Measurements from ENCODE around the gene NAA15.
"Not testable (repeated sequence)": the region's sequence is repeated elsewhere in the genome, so short reads cannot be mapped to it uniquely, and the experiment has no call there.

NAA15 gene

GRCh38 chr4:139300431-139301112 lies 733 bp upstream of the NAA15 start:
- FAIRE-seq: no peak
- TF ChIP-seq TAF1 (IDR thresholded peaks at IDR 0.05; ENCODE audit: borderline replicate concordance, low read depth, low read length): no peak
- no peak for TF ChIP-seq POLR2A (IDR thresholded peaks at IDR 0.05; ENCODE audit: low read depth, low read length)
- no peak for TF ChIP-seq POLR2AphosphoS5 (IDR thresholded peaks at IDR 0.05; ENCODE audit: low read depth, low read length)
- no peak for DNase-seq (ENCODE audit: insufficient read length)

- FAIRE-seq: peak; percentile 46
- TF ChIP-seq TAF1 (IDR thresholded peaks at IDR 0.05; ENCODE audit: borderline replicate concordance, low read depth, low read length): no peak
- no peak for TF ChIP-seq POLR2AphosphoS5 (IDR thresholded peaks at IDR 0.05; ENCODE audit: low read depth, low read length)
- no peak for TF ChIP-seq POLR2A (IDR thresholded peaks at IDR 0.05; ENCODE audit: low read depth, low read length)
- DNase-seq (ENCODE audit: insufficient read length): peak; percentile 36
Observed at GRCh38 chr4:139301821-139302611, 711 bp downstream of the NAA15 start, which contains the start of gene NDUFC1. Gene NDUFC1, minus strand, starts transcription at chr4:139302477. Its CDS starts 6,679 bp downstream, at chr4:139295798.

DNA sequence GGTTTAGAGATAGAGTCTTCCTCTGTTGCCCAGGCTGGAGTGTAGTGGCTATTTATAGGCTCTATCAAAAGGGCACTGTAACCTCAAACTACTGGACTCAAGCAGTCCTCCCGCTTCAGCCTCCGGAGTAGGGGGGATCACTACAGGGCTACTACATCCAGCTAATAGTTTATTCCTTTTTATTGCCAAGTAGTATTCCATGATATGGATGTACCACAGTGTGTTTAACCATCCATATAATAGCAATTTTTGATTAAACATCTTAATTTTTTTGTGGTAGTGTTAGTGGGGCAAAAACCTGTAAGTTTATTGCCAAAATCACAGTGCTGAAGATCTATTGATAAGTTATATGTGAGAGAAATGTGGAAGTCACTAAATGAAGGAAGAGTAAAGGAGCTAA lies 3.6 kb downstream of the NAA15 start:
- DNase-seq (ENCODE audit: insufficient read length): no peak
- no peak for TF ChIP-seq TAF1 (IDR thresholded peaks at IDR 0.05; ENCODE audit: borderline replicate concordance, low read depth, low read length)
- TF ChIP-seq POLR2A (IDR thresholded peaks at IDR 0.05; ENCODE audit: low read depth, low read length): no peak
- FAIRE-seq: no peak

DNA sequence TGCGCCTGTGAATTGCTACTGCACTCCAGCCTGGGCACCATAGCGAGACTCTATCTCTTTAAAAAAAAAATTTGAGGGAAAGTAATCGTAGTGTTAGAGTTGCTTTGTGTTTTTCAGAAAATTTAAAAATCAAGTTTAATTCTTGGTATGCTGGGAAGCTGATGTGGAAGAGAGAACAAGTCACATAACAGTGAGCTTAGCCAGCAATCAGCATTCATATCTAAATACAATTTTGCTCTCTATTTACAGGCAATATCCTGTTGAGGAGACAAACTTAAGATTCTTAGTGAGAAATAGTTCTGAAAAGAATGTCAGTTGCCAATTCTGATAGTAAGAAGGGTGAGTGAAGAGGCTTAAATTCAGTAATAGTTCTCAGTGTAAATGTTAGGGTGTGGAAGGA lies 10.6 kb downstream of the NAA15 start:
- FAIRE-seq (no peak), DNase-seq (ENCODE audit: insufficient read length) (no peak)
- TF ChIP-seq TAF1 (IDR thresholded peaks at IDR 0.05; ENCODE audit: borderline replicate concordance, low read depth, low read length): no peak
- no peak for TF ChIP-seq POLR2A (IDR thresholded peaks at IDR 0.05; ENCODE audit: low read depth, low read length)
- no peak for TF ChIP-seq POLR2AphosphoS5 (IDR thresholded peaks at IDR 0.05; ENCODE audit: low read depth, low read length)

DNA sequence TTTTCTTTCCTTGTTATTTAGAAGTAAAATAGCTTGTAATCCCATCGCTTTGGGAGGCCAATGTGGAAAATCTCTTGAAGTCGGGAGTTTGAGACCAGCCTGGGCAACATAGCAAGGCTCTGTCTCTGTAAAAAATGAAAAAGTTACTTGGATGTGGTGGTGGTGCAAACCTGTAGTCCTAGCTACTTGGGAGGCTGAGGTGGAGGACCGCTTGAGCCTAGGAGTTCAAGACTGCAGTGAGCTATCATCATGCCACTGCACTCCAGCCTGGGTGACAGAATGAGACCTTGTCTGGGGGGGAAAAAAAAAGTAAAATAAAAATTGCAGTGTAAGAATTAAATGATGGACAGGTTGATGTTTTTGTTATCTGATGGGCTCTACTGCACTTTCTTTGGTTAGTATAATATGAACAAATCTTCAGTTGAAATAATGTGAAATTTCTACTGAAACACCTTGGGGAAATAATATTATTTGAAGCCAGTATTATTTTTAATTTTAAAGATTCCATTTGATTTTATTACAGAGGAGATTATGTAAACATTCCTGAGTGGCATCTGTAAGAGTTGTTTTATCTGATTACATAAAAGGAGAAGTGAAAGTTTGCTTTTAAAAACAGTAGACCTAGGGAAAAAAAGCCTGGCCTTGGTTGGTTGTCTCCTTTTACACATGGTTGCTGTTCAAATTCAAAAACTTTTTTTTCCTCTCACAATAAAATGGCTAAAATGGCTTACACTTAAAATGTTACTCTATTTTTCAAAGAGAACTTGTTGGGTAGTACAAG lies 11.4 kb downstream of the NAA15 start:
- DNase-seq (ENCODE audit: insufficient read length) (no peak), FAIRE-seq (no peak)
- TF ChIP-seq TAF1 (IDR thresholded peaks at IDR 0.05; ENCODE audit: borderline replicate concordance, low read depth, low read length) (no peak), POLR2AphosphoS5 (IDR thresholded peaks at IDR 0.05; ENCODE audit: low read depth, low read length) (no peak), POLR2A (IDR thresholded peaks at IDR 0.05; ENCODE audit: low read depth, low read length) (no peak)

GRCh38 chr4:139313414-139313813 lies 12.1 kb downstream of the NAA15 start:
- not testable (repeated sequence) for DNase-seq (ENCODE audit: insufficient read length); FAIRE-seq

DNA sequence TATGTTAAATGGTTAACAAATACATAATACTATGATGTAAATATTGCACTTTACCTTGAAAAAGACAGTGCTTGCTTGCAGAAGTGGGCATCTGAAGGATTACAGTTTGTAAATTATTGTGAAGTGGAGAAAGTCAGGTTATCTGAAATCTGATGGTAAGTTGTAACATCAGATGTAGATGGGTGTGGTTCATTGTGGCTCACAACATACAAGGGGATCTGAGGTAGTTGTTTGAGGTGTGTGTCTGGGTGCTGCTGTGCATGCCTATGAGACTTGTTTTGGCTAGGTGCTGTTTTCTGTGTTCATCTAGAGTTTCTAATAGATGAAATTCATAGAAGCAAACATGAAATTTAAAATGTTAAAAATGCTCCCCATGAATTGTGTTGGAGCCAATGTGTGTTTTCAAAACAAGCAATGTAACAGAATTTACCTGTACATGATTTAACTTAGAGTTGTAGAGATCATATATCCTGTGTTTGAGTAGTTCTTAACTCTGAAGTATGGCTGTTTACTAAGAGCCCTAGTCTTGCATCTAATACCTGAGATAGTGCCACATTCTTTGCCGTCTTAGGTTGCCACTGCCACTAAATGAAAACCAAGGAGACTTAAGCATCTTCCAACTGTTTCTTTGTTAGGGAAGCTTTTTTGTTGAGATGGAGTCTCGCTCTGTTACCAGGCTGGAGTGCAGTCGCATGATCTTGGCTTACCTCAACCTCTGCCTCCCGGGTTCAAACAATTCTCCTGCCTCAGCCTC lies 12.9 kb downstream of the NAA15 start:
- peak; percentile 70 for FAIRE-seq
- no peak for TF ChIP-seq TAF1 (IDR thresholded peaks at IDR 0.05; ENCODE audit: borderline replicate concordance, low read depth, low read length)
- no peak for TF ChIP-seq POLR2A (IDR thresholded peaks at IDR 0.05; ENCODE audit: low read depth, low read length)
- TF ChIP-seq POLR2AphosphoS5 (IDR thresholded peaks at IDR 0.05; ENCODE audit: low read depth, low read length): no peak
- no peak for DNase-seq (ENCODE audit: insufficient read length)

- DNase-seq (ENCODE audit: insufficient read length) (no peak), FAIRE-seq (peak; percentile 77)
- TF ChIP-seq POLR2AphosphoS5 (IDR thresholded peaks at IDR 0.05; ENCODE audit: low read depth, low read length): no peak
- TF ChIP-seq POLR2A (IDR thresholded peaks at IDR 0.05; ENCODE audit: low read depth, low read length): no peak
- no peak for TF ChIP-seq TAF1 (IDR thresholded peaks at IDR 0.05; ENCODE audit: borderline replicate concordance, low read depth, low read length)
Observed at GRCh38 chr4:139315221-139315675, 13.9 kb downstream of the NAA15 start.

GRCh38 chr4:139316733-139317132 lies 15.4 kb downstream of the NAA15 start:
- DNase-seq (ENCODE audit: insufficient read length) (no peak), FAIRE-seq (no peak)
- TF ChIP-seq TAF1 (IDR thresholded peaks at IDR 0.05; ENCODE audit: borderline replicate concordance, low read depth, low read length): no peak
- no peak for TF ChIP-seq POLR2A (IDR thresholded peaks at IDR 0.05; ENCODE audit: low read depth, low read length)
- TF ChIP-seq POLR2AphosphoS5 (IDR thresholded peaks at IDR 0.05; ENCODE audit: low read depth, low read length): no peak

- DNase-seq (ENCODE audit: insufficient read length) (no peak), FAIRE-seq (no peak)
- TF ChIP-seq POLR2AphosphoS5 (IDR thresholded peaks at IDR 0.05; ENCODE audit: low read depth, low read length) (no peak), TAF1 (IDR thresholded peaks at IDR 0.05; ENCODE audit: borderline replicate concordance, low read depth, low read length) (no peak), POLR2A (IDR thresholded peaks at IDR 0.05; ENCODE audit: low read depth, low read length) (no peak)
Observed at GRCh38 chr4:139317635-139318034, 16.3 kb downstream of the NAA15 start.

DNA sequence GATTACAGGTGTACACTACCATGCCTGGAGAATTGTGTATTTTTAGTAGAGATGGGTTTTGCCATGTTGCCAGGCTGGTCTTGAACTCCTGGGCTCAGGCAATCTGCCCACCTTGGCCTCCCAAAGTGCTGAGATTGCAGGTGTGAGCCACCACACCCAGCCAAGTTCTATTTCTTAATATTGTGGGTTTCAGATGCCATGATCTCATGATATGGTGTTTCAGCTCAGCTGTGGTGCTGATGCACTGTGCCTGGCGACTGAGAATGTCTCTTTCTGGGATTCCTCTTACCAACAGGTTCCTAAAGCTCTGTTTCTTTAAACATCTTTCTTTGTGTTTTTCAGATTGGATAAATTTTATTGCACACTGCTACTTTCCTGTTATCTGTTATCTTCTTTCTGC lies 18.3 kb downstream of the NAA15 start:
- FAIRE-seq (no peak), DNase-seq (ENCODE audit: insufficient read length) (no peak)
- TF ChIP-seq POLR2AphosphoS5 (IDR thresholded peaks at IDR 0.05; ENCODE audit: low read depth, low read length): no peak
- no peak for TF ChIP-seq POLR2A (IDR thresholded peaks at IDR 0.05; ENCODE audit: low read depth, low read length)
- TF ChIP-seq TAF1 (IDR thresholded peaks at IDR 0.05; ENCODE audit: borderline replicate concordance, low read depth, low read length): no peak

- DNase-seq (ENCODE audit: insufficient read length); FAIRE-seq: not testable (repeated sequence)
Observed at GRCh38 chr4:139322070-139322469, 20.8 kb downstream of the NAA15 start.

GRCh38 chr4:139322541-139322940 lies 21.2 kb downstream of the NAA15 start:
- FAIRE-seq; DNase-seq (ENCODE audit: insufficient read length): not testable (repeated sequence)
